K562 (cell line): ENCODE measurements around the gene TRMT1. TPM values are rescaled to one million over a fixed set of nuclear protein-coding genes. Genes with fewer than 3 reads are reported as not detected.

ENCODE experiments used
- ATAC-seq: fragments of 200-7000 bp; cut with Tn5 transposase; 3 replicates; pipeline ENCODE4 v1.9.1; 2020; ENCODE audit warnings: moderate library complexity
- BruUV-seq: library from RNA; stranded (reverse); fragments of 400-500 nt; replicated peaks from 2 replicates; lab custom pipeline; 2021; lab: Mats Ljungman, UMichigan
- CTCF ChIA-PET: fragments of 300-600 bp; formaldehyde crosslinking; extraction: SDS; loops from one replicate; lab custom pipeline; 2021; ENCODE audit warnings: low intra/inter-chr PET ratio; lab: Yijun Ruan, JAX
- POLR2A ChIA-PET: fragments of 300-600, 350-650 bp; sonication (Branson Sonifier 250); formaldehyde crosslinking; extraction: SDS; loops from one replicate; lab custom pipeline; 2021; ENCODE audit warnings: antibody characterized with exemption, inconsistent platforms; lab: Yijun Ruan, JAX
- DNase-seq, 4 experiments: peaks; one replicate each; pipeline versions ENCODE4 v3.0.0 to v3.0.0-alpha.2; 2011 to 2018; ENCODE audit warnings: low spot score in 3 of 4, mixed read lengths in 3 of 4; ENCODE audit errors: extremely low read depth in 1 of 4
- FAIRE-seq: peaks from 2 replicates; lab custom pipeline; 2011; peaks lifted over from hg19 to GRCh38; lab: Jason Lieb, UNC
- H2AFZ ChIP-seq: 2 replicates; pipeline ENCODE4 v1.6.0; 2011; ENCODE audit warnings: low read depth, low read length, control low read depth, inconsistent platforms
- H3K27ac ChIP-seq: fragments of 200-600 bp; 3 replicates; pipeline ENCODE4 v1.8.0; 2011; ENCODE audit warnings: low read depth, mild to moderate bottlenecking, control low read depth, inconsistent platforms, low read length, moderate library complexity, mixed read lengths; ENCODE audit errors: extremely low read depth
- H3K27me3 ChIP-seq, 2 experiments: fragments of 300-600 bp in 1 of 2; 2 replicates in 1 of 2; 3 replicates in 1 of 2; pipeline versions ENCODE4 v1.6.0 to v1.8.0; 2011; ENCODE audit warnings: inconsistent platforms in 2 of 2, low read length in 2 of 2, mild to moderate bottlenecking in 1 of 2, mixed read lengths in 1 of 2, moderate library complexity in 1 of 2; ENCODE audit not compliant: control insufficient read depth in 2 of 2, insufficient read depth in 2 of 2
- H3K36me3 ChIP-seq: fragments of 300-600 bp; 3 replicates; pipeline ENCODE4 v1.8.0; 2011; ENCODE audit warnings: mild to moderate bottlenecking, low read length, inconsistent platforms; ENCODE audit not compliant: control insufficient read depth, insufficient read depth
- H3K4me1 ChIP-seq, 2 experiments: fragments of 200-600 bp in 1 of 2; replicated peaks in 1 of 2; 2 replicates in 1 of 2; 3 replicates in 1 of 2; pipeline versions ENCODE4 v1.5.1 to v1.8.0; 2011; ENCODE audit warnings: inconsistent platforms in 2 of 2, low read length in 2 of 2, mild to moderate bottlenecking in 1 of 2, mixed read lengths in 1 of 2, moderate library complexity in 1 of 2; ENCODE audit not compliant: control insufficient read depth in 2 of 2, insufficient read depth in 2 of 2
- H3K4me2 ChIP-seq: 2 replicates; pipeline ENCODE4 v1.6.1; 2011; ENCODE audit warnings: low read length, control low read depth, inconsistent platforms, mixed read lengths; ENCODE audit not compliant: insufficient read depth
- H3K4me3 ChIP-seq: fragments of 200-600 bp; sonication (generic), shearing (Covaris generic); 2 replicates; pipeline ENCODE4 v1.5.1; 2016; ENCODE audit warnings: control low read depth, inconsistent platforms
- H3K79me2 ChIP-seq: fragments of 200-600 bp; 3 replicates; pipeline ENCODE4 v1.8.0; 2011; ENCODE audit warnings: low read length, inconsistent platforms; ENCODE audit not compliant: control insufficient read depth, insufficient read depth
- H3K9ac ChIP-seq, 2 experiments: 2 replicates each; pipeline versions ENCODE4 v1.6.0 to v1.6.1; 2011; ENCODE audit warnings: low read depth in 2 of 2, low read length in 2 of 2, control low read depth in 1 of 2, inconsistent platforms in 1 of 2, mild to moderate bottlenecking in 1 of 2, mixed read lengths in 1 of 2; ENCODE audit not compliant: insufficient read depth in 1 of 2
- H3K9me1 ChIP-seq: one replicate; pipeline ENCODE4 v1.6.0; 2011; ENCODE audit warnings: inconsistent platforms, mild to moderate bottlenecking, low read length, moderate library complexity; ENCODE audit not compliant: control insufficient read depth, insufficient read depth
- H3K9me3 ChIP-seq: replicated peaks from 2 replicates; pipeline ENCODE4 v1.5.1; 2011; ENCODE audit warnings: low read depth, low read length, inconsistent platforms; ENCODE audit not compliant: control insufficient read depth, insufficient read depth
- H4K20me1 ChIP-seq: replicated peaks from 2 replicates; pipeline ENCODE4 v1.6.1; 2011; ENCODE audit warnings: low read length, inconsistent platforms, mixed read lengths; ENCODE audit not compliant: control insufficient read depth, insufficient read depth
- ATF6 ChIP-seq: sonication (generic); formaldehyde crosslinking; IDR thresholded peaks from 2 replicates; pipeline ENCODE4 v1.4.0; 2020; ENCODE audit warnings: mild to moderate bottlenecking, missing genetic modification reagents
- CBX1 ChIP-seq: sonication (generic); IDR thresholded peaks from 2 replicates; pipeline ENCODE4 v1.6.1; 2016; ENCODE audit warnings: antibody characterized with exemption, low read depth, mild to moderate bottlenecking
- HNRNPUL1 ChIP-seq: fragments of 200-400 bp; formaldehyde crosslinking; IDR thresholded peaks from 2 replicates; pipeline ENCODE4 v1.6.1; 2017; ENCODE audit warnings: low read length
- WGBS: fragments of 100-300 bp; shearing (Covaris generic); methylation state at CpG from one replicate; pipeline ENCODE4 v1.1.6; 2016; ENCODE audit warnings: low coverage, mixed read lengths; ENCODE audit not compliant: insufficient coverage; ENCODE audit errors: missing lambda C conversion rate; 5-methylcytosine and 5-hydroxymethylcytosine counted together
- in situ Hi-C: fragments of 300-500 bp; cut with MboI; formaldehyde crosslinking; loops from 4 replicates; pipeline ENCODE4 v1.15.0; 2018; ENCODE audit warnings: inconsistent platforms, mixed read lengths
- intact Hi-C: fragments of 100-400 bp; cut with micrococcal nuclease; formaldehyde crosslinking; loops from 2 replicates; pipeline ENCODE4 v1.14.2; 2022
- polyA plus RNA-seq, 8 experiments: library from polyadenylated mRNA; depleted of rRNA in 4 of 8; stranded (reverse) in 5 of 8; unstranded in 3 of 8; fragments of >200 nt; fragmentation: Nextera tagmentation in 2 of 8; fragmentation: Illumina TruSeq in 1 of 8; extraction: Ambion mirVana in 2 of 8; extraction: Trizol in 1 of 8; gene quantifications; 2 replicates each; pipeline versions ENCODE4 v1.2.1 to v1.2.3, GENCODE V29; 2011 to 2014; ENCODE audit warnings: inconsistent platforms in 1 of 8, missing spikeins in 1 of 8
- total RNA-seq, 7 experiments: library from RNA; depleted of rRNA in 6 of 7; stranded (reverse); fragments of >200 nt in 6 of 7; fragmentation: Illumina TruSeq in 2 of 7; extraction: Trizol in 2 of 7; gene quantifications; 2 replicates each; pipeline versions ENCODE4 v1.2.1 to v1.2.3, GENCODE V29; 2011 to 2021; ENCODE audit warnings: low replicate concordance in 1 of 7

TRMT1 gene
- total and polyA plus RNA-seq, 9 of the 15 experiments (the other 6 are each of a cell fraction or from before 2014, with no cell fraction given), result 5.8 to 158 (median 54.3) TPM

GRCh38 chr19:13139633-13140311, 23.2 kb upstream of the TRMT1 start:
- Histone ChIP-seq H3K27me3 (no peaks in the 10 kb centered on the region), H2AFZ (no peak overlapping the region), H3K36me3 (peaks cover 59% of the 10 kb centered on the region; the same call in 2 of the 3 replicates), H3K27ac (no peak overlapping the region), H3K4me1 (peaks cover 4 to 44% of the 10 kb centered on the region in 2 experiments; a peak in 4 of 5 replicates), H3K9me3 (no peaks in the 10 kb centered on the region), H3K4me3 (no peak overlapping the region), H3K9me1 (no peaks in the 10 kb centered on the region), H3K4me2 (no peak overlapping the region), H3K79me2 (0 out of 3 replicates have a peak, but pooled peaks cover 6% of the 10 kb centered on the region), H3K9ac (no peak overlapping the region; a peak in 1 of 4 replicates), H4K20me1 (no peaks in the 10 kb centered on the region)
- no peak for TF ChIP-seq ATF6 (CRISPR knock-in tag)
- no peak for TF ChIP-seq HNRNPUL1
- TF ChIP-seq CBX1, result no peak
- 68% methylated on average over 7 of the region's 11 CpGs for WGBS
- DNase-seq, result no peak
- ChIA-PET POLR2A (no interaction called here), CTCF (no interaction called here)
- BruUV-seq, result TSS peak; percentile 52
- FAIRE-seq, result no peak
- in situ Hi-C loops (no loop called here), intact Hi-C loops (no loop called here)
- ATAC-seq, result no peak
